ENCODE data around the gene SNX1.
"Not testable (repeated sequence)": the region's sequence is repeated elsewhere in the genome, so short reads cannot be mapped to it uniquely, and the experiment has no call there.

Gene SNX1

DNA sequence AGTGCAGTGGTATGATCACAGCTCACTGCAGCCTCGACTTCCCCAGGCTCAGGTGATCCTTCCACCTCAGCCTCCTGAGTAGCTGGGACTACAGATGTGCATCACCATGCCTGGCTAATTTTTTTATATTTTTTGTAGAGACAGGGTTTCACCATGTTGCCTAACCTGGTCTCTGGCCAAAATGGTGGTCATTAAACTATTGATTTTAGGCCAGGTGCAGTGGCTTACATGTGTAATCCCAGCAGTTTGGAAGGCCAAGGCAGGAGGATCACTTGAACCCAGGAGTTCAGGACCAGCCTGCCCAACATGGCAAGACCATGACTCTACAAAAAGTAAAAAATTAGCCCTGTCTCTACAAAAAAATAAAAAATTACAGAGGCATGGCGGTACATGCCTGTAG lies 24.5 kb downstream of the SNX1 start:
- not testable (repeated sequence) for DNase-seq

DNA sequence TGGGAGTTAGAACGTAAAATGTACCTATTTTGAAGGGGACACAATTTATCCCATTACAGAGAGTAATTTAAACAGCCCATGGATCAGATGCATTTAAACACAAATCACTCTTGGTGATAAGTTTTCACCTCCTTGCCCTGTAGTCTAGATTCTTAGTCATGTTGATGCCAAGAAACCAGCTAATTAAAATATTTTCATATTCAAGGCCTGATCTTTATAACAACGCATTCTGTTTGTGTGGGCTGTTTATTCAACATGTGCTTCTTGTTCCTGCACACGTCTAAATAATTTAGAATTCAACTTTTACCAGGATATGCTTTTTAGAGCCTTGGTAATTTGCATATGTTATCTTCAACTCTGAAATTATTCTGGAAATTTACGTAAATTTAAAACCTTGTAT lies 25.8 kb downstream of the SNX1 start:
- DNase-seq, result no peak

DNA sequence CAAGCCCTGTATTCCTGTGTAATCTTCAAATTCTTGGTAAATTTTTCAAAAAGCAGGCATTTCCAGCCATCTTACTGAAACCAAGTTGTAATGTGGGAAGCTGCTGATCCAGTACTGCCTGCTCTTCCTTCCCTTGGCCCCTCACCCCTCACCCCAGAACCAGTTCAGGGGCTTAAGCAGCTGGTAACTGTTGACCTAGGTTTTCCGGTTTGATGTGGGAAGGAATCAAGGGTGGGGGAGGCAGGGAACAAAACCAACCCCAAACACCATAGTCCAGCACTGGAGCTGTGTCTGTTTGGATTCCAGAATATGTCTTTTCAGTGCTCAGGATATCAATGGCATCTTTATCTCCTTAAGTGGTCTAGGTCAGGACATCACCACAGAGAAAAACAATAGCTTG lies 26.7 kb downstream of the SNX1 start:
- DNase-seq, result no peak

DNA sequence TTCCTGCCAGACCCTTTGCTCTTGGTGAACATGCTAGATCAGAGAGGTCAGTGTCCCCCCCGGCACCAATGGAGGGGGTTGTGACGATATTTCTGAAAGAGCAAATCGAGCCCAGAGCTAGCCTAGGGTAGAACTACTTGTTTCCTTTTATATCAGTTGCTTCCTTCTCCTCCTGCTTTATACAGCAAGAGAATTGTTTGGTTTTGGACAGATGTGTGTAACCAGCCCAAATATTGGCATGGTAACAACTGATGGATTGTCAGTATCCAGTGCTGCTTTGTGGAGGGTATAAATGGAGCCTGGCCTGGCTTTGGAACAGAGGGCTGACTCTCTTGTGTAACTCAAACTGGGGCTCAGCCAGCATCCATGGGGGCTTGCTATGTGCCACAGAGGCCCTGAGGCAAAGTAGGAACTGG lies 27.2 kb downstream of the SNX1 start:
- no peak for DNase-seq

DNA sequence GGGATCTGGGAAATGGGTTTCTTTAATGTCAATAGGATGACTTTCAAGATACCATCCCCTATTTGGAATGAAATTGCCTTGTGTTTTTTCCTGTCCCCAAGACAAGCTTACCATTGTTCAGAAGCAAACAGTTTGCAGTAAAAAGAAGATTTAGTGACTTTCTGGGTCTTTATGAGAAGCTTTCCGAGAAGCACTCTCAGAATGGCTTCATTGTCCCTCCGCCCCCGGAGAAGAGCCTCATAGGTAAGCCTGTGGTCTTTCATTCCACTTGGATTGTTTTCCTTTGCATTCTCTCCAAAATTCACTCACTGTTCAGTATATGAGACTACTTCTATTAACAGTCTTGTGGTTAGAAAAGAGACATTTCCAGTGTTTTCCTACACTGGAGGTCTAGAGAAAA lies 30.2 kb downstream of the SNX1 start:
- no peak for DNase-seq

DNA sequence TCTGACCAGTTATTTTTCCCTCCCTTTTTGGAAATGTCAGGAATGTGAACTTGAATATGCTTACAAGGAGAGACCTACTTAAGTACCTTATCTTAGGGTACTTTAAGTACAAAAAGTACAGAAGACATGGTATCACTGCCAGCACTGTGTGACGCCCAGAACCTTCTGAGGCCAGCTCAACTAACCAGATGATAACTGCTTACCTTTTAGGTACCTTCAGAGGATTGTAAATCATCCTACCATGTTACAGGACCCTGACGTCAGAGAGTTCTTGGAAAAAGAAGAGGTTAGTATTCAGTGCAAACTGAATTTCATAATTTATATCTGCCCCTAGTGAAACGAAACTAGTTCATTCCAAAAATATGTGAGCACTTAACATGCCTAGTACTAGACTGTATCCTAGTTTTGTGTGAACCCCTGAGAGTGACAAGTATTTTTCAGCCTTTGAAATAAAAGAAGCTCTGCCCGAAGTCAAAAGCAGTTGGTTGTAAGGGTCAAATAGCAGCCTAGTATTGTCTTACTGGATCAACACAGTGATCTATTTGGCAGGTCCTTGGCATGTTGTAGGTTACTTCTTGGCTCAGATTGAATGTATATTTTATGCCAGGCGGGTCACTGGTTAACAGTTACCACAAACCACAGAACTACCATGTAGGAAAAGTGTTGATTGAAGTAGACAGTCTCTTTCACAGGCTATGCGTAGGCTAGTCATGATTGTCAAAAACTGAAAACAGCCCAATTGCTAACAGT lies 31.9 kb downstream of the SNX1 start:
- no peak for DNase-seq

DNA sequence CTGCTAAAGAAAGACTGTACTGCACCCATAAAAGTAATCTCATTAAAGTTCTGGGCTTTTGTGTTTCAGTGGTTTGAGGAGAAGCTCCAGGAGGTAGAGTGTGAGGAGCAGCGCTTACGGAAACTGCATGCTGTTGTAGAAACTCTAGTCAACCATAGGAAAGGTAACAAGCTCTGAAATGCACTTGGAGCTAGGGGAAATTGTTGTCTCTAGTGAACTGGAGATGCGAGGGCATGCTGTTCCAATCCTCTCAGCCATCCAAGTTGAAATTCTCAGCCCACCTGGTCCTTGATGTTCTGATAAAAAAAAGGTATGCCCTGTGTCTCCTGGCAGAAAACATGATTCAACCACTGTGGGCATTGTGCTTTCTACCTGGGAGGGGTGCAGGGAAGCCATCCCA lies 34.4 kb downstream of the SNX1 start:
- DNase-seq, result no peak

DNA sequence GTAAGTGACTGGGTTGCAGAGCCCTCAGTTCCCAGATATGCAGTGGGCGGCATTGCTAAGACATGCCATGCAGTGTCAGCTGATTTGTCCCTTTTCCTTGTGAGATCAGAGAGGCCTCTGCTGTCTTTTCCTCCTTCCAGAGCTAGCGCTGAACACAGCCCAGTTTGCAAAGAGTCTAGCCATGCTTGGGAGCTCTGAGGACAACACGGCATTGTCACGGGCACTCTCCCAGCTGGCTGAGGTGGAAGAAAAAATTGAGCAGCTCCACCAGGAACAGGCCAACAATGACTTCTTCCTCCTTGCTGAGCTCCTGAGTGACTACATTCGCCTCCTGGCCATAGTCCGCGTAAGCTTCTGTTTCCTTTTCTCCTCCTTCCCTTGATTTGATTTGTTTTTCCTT lies 35.8 kb downstream of the SNX1 start:
- DNase-seq, result no peak

DNA sequence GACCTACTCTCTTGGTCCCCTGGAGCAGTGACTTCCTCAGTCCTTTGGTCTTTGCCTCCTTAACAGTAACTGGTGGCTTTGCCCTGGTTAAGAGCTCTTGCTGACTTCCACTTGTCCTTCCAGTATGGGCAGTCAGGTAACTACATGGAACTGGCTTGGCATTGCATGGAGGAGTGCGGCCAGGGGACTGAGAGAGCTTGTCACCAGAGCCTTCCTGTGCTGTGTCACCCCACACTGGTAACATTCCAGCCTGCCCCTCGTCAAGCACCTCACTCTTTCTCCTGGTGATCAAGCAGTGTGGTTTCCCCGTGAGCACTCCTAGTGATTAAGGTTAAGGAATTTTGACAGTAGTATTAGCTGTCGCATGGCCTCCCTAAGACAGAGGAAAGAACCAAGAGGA lies 36.4 kb downstream of the SNX1 start:
- DNase-seq, result no peak

DNA sequence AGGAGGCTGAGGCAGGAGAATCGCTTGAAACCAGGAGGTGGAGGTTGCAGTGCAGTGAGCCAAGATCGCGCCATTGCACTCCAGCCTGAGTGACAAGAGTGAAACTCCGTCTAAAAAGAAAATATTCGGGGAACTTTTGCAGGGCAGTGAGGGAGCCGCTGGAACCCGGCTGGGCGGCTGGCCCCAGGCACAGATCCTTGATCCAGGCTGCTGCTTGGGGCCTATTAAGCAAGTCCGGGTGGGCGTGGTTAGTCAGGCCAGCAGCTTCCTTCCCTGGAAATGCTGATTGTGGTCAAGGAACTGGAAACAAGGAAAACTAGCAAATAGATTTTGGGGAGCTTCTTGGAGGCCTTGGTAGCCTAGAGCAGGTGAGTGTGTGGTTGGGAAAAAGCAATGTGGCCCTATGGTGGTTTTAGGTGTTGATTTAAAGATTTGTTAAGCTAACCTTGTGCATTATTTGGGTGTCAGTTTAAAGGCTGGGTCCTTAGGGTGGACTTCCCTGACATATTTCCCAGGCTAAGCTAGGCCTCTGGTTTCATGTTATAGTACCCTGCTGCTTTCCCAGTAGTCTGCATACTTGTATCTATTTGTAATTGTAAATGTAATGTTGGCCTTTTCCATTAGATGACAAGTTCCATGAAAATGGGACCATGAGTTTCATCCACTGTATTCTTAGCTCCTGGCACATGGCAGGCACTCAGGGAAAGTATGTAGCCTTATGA lies 38.0 kb downstream of the SNX1 start:
- DNase-seq, result no peak

DNA sequence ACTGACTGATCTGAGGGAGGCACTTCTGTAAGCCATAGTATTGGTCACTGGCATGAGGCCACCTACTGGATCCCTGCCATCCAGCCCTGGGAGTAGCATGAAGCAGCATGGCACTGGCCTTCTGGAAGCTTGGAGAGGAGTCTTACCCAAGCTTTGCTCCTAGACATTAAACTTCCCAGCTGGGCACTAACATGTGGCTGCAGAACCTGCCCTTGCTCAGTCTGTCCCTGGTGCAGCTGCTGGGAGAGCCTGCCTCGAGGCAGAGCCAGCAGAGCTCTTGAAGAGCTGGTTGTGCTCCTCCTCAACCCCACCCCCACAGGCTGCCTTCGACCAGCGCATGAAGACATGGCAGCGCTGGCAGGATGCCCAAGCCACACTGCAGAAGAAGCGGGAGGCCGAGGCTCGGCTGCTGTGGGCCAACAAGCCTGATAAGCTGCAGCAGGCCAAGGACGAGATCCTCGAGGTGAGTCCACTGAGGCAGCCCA lies 38.6 kb downstream of the SNX1 start:
- DNase-seq, result no peak

DNA sequence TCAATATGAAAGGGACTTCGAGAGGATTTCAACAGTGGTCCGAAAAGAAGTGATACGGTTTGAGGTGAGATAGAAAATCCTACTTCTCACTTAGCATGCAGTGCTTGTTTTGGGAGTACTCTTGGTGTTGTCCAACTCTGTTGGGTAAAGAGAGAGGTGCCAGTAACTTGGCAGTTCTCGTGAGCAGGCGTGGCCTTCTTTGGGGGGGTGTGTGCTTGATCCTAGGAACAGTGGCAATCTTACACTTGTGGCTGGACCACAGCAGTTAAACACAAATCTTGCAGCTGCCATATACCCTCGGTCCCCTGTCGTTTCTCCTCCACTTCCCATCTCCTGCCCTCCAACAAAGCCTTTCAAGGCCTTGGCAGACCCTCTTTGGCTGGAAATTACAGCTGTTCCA lies 40.6 kb downstream of the SNX1 start:
- DNase-seq, result no peak

DNA sequence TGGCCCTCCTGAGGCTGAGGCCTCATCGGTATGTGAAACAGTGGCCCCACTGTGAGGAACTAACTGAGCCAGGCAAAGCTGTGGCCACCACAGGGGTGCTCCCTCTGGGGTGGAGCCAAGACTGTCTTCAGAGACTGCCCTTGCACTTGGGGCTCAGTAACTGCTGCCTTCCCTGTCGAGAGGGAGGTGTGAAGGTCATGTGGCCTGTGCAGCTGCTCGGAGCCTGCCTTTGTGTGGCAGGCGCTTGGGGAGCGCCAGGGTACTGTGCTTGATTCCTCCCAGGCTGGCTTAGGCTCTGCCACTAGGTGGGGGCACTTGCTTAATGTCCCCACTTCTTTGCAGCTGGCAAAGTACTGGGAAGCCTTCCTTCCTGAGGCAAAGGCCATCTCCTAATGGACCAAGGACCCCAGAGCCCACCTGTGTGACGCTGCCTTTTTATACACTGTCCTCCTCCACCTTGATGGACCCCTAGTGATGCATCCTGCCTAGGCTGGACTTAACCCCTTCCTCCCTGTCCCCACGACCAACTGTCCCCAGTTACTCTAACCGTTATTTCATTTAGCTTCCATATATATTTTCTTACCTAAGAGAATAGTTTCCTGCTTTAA lies 41.5 kb downstream of the SNX1 start:
- no peak for DNase-seq

DNA sequence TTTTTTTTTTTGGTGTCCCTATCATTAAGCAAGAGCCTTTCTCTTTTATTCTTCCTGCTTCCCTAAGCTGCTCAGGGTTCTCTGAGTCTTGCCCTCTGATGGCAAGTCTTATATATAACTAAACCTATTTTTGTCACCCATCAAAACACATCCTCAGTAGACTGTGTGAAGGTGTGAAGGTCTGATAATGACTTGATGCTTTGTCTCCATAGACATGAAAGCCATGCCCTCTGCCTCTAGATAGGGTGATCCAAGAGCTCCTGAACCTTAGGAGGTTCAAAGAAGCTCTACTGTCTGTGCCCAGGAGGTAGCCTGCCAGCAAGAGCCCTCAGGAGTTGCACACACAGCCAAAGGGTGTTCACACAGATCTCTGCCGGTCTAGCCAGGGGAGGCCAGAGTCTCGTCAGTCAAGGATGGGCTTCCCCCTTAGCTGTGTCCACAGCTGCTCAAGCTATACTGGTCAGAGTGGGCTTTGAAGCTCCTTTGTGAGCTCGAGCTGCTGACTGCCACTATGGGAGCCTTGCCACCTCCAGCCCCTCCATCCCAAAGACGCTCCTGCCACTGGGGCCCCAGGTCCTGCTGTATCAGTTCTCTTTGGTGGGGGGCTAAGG lies 42.7 kb downstream of the SNX1 start:
- no peak for DNase-seq

DNA sequence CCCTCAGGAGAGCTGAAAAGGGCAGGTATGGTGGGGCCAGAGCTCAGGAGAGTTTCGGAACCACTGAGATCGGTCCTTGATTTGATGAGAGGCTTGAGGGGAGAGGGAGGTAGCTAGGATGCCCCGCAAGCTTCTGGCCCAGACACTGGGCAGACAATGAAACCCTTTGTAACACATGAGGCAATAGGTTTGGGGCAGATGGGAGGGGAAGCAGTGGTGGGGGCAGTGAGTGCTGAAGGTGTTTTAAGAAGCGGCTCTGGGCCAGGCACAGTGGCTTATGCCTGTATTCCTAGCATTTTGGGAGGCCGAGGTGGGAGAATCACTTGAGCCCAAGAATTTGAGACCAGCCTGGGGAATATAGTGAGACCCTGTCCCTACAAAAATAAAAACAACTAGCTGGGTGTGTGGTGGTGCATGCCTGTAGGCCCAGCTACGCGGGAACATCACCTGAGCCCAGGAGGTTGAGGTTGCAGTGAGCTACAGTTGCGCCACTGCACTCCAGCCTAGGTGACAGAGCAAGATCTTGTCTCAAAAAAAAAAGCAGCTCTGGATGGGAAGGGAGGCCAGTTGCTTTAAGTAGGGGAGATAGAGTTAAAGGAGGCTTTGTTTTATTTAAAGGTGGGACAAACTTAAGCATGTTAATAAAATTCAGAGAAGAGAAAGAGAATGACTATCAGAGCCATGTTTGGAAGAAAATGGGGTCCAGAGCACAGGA lies 46.2 kb downstream of the SNX1 start:
- DNase-seq, result no peak

DNA sequence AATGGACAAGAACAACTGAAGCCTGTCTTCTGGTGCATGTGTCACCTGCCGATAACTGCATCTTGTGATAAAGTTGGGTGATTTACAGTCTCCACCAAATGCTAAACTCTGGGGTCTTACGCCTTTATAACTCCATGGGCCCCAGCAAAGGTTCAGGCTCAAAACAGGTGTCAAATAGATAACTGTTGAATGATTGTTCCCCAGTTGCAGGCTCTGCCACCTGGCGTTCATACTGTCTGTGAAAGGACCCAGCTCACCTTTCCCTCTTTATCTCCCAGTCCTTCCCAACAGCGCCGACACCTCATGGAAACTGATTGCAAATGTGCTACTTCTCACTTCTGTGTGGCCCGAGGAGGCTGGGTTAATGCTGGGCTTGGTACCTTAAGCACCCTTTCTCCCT lies 47.5 kb downstream of the SNX1 start:
- no peak for DNase-seq

DNA sequence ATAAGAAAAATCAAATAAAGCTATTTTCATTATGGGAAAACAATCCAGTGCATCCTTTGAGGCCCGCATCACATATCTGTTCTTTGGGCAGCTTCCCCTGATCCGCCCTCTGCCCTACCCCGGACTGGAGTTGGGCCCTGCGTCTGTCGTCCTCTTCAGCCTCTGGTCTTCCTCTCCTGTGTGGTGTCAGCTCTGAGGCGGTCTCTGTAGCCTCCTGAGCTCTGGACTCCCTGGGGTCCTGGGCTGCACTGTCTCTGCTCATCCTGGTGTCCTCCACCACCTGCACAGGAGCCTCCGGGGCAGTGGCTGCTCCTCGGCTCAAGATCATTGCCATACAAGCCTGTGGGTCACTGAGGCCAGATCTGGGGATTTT lies 48.4 kb downstream of the SNX1 start:
- DNase-seq, result no peak

DNA sequence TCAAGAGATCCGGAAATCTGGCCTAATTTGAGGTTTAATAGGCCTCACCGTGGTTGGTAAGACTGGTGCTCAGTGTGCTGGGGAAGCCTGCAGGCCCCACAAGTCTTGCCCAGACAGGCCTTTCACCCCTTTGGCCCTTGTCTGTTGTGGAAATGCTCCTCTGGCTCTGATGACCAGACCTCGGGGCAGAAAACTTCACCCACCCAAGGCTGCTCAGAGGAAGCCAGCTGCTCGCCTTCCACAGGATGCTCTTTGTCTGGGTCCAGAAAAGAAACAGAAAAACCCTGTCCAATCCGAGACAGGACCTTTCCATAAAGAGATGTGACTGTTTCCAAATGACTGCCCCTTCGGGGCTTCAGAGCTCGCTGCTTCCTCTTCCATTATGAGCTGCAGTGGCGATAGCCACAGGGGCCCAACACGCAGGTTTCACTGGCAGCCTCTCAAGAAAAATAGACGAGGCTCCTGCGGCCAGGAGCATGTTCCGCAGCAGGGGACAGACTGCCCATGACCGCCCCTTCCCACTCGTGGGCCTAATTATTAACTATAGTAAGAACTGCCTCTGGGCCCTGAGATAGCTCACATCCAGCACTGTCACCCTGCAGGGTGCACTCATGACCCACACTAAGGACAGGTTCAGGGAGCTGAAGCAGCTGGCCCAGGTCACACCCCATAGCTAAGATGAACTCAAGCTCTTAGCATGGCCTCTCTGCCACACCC lies 48.9 kb downstream of the SNX1 start:
- no peak for DNase-seq

DNA sequence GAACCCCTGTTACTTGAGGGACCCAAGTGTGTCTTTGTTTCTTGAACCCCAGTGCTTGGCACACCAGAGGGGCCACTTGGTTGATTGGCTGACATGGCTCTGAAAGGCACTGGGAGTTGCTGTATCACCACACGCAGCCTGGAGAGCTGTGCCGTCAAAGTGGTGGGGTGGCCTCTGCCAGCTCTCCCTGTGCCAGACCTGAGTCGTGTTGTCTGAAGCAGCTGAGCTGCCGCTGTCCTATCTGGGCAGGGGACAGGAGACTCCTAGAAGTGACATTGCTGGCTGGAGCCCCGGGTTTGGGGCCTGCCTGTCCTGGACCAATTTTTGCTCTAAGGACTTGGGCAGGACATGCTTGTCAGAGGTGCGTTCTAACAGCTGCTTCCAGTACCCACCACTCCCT lies 50.3 kb downstream of the SNX1 start:
- no peak for DNase-seq

DNA sequence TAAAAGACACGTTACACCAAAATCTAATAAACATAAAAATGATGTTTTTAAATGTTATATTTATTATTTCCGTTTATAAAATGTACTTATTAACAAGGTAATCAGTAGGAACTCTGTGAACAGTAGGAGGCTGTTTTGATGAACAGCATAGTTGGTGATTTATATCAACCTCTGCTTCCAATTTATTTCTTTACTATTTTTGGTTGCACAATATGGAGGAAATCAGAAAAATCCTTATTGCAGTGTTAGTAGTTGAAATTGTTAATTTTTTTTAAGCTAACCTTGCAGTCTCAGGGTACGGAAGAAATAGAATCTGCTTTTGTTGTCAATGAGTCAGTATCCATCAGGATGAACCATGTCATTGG lies 50.7 kb downstream of the SNX1 start:
- DNase-seq, result no peak

DNA sequence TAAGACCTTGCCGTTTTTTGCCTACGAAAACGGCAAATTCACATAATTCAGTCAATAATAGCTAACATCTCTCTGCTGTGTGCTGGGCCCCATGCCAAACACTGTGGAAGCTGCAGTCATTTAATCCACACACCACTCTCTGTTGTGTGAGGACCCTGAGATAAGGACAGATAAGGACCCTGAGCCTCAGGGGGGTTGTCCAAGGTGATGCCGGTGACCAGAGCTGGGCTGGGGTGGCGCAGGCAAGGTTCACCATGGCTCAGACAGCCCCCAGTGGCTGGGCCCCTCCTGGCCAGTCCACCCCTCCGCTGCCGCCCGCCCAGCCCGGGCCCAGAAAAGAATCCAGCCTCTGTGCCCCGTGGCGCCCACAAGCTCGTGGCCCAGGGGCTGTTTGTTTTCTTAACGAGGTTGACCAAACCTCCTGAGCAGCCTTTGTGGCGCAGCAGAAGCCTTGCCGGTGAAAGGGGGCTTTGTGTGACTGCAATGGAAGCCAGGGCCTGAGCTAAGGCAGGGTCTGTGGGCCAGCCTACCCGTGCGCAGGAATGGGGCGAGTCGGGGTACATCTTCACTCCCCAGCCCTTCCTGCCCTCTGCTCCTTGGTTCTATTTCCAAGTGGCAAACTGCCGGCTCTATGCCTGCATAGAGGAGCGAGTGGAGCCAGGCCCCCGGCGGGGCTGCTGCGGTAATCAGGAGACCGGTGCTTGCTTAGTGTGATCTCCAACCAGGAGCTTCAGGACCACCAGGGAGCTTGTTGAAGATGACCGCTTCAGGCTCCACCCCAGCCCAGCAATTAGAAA lies 51.3 kb downstream of the SNX1 start:
- no peak for DNase-seq

DNA sequence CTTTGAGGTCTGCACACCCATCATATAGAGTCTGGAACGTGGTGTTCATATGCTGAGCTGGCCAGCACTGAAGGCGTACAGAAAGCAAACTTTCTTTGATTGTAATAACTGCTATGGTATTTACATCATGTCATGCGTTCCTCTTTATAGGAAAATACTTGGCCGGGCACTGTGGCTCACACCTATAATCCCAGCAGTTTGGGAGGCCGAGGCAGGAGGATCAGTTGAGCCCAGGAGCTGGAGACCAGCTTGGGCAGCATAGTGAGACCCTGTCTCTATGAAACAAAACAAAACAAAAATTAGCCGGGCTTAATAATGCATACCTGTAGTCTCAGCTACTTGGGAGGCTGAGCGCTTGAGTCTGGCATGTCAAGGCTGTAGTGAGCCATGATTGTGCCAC lies 52.4 kb downstream of the SNX1 start:
- no peak for DNase-seq
